ENCODE measurements around the gene UVSSA. TPM values are rescaled to one million over a fixed set of nuclear protein-coding genes. Genes with fewer than 3 reads are reported as not detected.
A peak's percentile ranks its signal among the peaks of the same experiment; 100 is the strongest.

Gene UVSSA, protein sequence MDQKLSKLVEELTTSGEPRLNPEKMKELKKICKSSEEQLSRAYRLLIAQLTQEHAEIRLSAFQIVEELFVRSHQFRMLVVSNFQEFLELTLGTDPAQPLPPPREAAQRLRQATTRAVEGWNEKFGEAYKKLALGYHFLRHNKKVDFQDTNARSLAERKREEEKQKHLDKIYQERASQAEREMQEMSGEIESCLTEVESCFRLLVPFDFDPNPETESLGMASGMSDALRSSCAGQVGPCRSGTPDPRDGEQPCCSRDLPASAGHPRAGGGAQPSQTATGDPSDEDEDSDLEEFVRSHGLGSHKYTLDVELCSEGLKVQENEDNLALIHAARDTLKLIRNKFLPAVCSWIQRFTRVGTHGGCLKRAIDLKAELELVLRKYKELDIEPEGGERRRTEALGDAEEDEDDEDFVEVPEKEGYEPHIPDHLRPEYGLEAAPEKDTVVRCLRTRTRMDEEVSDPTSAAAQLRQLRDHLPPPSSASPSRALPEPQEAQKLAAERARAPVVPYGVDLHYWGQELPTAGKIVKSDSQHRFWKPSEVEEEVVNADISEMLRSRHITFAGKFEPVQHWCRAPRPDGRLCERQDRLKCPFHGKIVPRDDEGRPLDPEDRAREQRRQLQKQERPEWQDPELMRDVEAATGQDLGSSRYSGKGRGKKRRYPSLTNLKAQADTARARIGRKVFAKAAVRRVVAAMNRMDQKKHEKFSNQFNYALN
- 10 to 100 TPM in 2 of 4 donors, 1 to 10 TPM in 2; 6.5 to 11.1 (median 8.9) TPM for polyA plus RNA-seq (ENCODE audit: insufficient read length in 4 of 4)

DNA sequence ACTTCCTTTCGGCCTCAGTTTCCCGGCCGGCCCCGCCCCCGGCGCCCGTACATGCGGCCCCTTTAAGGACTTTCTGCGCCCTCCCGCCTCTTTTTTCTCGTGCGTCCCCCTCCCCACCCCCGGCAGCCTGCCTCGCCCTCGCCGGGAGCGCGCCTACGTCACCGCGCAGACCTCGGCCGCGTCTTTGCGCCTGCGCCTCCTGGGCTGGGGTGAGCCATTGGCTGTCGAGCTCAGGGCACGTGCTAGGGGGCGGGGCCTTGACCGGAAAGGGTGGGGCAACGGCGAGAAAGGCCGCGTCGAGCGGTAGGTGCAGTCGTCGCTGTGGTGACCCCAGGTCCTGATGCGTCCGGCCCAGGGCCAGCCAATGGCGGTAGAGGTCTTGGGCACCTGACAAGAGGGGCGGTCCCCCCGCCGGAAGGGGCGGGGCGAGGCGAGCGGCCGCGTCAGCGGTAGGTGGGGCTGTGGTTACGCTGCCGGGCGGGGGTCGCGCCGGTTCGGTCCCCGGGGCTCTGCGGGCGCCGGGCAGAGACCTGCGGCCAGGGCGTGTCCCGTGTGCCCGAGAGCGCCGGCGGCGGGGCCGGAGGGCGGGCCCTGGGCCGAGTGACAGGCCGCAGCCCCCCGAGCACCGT, at the start of gene UVSSA:
UVSSA (plus strand) TSS at position 428 of the 629 bp plus-strand sequence. CDS start 884 bp downstream, outside the sequence.
- peak; percentile 99 to 100 (median 99) for DNase-seq (ENCODE audit: low read depth in 4 of 4, low spot score in 3 of 4)

DNA sequence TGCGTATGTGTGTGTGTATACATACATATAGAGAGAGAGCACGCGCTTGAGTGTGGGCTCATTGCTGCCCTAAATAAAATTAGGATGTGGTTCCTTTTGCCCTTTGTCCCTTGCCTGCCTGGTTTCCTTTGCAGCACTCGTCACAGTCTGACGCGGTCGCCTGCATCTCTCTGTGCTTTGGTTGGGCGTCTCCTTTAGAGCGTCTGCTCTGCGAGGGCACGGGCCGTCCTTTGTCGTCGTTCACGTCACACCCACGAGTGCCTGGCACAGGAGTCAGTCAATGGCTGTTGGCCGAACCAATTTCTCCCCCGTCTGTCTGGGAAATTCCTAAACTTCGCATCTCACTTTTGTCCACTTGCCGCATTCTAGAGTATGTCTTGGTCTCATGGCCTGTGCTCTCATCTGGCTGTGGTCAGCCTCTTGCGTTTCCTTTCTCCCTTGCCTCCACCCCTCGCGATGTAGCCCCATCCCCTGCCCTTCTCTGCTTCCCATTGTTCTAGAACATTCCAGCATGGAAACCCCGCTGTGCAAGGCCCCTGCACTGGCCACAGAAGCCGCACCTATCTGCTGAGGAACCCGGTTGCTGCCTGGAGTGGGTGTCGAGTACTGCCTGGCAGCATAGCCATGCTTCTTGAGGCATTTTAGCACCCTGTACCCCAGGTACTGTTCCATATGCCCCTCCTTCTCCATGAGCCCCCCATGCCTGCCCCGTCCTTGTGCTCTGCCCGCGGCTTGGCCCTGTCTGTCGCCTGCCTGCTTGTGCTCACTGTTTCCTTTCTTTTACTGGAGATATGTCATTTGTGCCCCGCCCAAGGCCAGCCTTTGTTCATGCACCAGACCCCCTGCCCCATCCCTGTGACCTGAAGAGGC, 49.3 kb upstream of the UVSSA start:
- no peak for DNase-seq (ENCODE audit: low read depth in 4 of 4, low spot score in 3 of 4)

DNA sequence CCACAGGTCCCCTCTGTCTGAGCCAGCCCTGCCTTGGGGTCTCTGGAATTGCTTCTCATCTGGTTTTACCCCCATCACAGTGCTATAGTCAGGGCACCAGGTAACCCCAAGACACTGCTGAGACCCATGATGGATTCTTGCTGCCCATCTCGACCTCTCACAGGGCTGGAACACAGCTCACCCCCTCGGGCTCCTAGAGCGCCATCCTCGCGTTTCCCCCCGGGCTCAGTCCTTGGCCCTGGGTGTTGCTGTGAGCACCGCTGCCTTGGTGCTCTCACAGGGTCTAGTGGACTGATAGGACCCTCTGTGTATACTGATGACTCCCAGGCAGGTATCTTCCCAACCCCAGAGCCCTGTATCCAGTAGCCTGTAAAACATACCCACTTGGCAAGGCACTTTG, 48.5 kb upstream of the UVSSA start:
- no peak for DNase-seq (ENCODE audit: low read depth in 4 of 4, low spot score in 3 of 4)

DNA sequence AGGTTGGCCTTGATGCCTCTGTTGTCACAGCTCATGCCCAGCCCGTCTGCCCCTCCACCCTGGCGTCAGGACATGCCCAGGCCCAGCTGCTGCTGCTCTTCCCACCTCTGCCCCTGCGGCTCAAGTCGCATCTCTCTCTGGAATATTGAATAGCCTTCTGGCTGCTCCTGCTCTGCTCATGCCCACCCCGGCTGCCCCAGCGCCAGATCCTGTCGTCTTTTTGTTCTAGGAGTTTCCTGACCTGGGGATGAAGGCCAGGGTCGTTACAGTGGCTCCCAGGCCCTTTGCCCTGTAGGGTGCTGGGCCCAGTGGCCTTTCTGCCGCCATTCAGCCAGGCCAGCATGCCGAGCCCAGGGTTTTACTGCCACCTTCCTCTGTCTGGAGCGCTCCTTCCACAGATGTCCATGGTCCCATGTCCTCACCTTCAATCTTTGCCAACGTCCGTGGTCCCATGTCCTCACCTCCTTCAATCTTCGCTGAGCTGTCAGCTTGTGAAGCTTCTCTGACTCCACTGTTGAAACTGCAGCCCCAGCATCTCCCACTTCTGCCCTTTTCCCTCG, 47.6 kb upstream of the UVSSA start:
- no peak for DNase-seq (ENCODE audit: low read depth in 4 of 4, low spot score in 3 of 4)

DNA sequence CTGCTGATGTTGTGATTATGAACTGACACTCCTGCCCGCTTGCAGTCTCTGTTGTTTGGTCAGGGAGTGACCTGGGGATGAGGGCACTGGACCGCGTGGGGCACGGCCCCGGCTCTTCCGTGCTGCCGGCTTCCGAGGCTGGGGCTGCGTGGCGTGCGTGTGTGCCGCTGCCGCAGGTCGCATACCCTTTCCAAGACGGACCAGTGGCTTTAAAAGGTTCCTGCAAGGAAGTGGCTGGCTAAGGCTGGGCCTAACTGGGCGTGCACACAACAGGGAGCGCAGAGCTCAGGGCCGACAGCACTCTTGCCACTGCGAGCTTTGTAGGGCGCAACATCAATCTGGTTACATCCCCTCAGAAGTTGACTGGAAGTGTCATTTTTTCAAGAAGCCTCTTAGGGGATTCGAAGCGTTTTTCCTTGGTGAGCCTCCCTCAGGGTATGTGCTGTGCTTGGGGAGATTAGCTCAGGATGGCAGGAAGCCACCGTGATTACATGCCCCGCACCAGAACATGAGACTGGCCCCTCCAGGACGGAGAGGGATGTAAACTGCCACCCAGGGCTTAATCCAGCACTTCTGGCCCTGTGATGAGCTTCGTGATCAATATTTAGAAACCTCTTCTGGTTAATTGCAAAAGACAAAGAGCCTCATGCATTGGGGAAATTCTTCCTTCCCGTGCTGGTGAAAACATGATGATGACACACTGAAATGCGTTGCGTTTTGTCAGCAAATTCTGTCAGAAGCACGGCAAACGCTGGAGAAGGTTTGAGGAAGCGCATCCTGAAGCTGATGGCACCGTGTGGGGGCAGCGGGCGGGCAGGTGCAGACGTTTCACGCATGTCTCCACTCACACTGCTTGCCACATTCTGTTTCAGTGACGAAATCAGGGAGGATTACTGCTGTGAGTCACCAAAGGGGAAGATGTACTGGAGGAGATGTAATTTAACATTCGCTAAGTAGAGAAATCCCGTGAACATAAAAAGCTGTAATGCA, 46.2 kb upstream of the UVSSA start:
- DNase-seq (ENCODE audit: low read depth in 4 of 4, low spot score in 3 of 4), result no peak

DNA sequence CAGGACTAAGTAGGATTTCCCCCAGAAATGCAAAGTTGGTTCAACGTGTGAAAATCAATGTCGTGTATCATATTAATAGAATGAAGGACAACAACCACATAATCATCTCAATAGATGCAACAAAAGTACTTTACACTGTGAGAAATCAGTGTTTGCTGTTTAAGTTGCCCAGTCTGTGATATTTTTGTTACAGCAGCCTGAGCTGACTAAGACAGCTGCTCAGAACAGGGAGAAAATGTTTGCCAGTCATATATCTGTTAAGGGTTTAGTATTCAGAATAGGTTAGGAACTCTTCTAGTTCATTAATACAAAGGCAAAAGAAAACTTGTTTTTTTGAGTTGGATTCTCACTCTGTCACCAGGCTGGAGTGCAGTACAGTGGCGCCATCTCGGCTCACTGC, 44.8 kb upstream of the UVSSA start:
- DNase-seq (ENCODE audit: low read depth in 4 of 4, low spot score in 3 of 4), result no peak

DNA sequence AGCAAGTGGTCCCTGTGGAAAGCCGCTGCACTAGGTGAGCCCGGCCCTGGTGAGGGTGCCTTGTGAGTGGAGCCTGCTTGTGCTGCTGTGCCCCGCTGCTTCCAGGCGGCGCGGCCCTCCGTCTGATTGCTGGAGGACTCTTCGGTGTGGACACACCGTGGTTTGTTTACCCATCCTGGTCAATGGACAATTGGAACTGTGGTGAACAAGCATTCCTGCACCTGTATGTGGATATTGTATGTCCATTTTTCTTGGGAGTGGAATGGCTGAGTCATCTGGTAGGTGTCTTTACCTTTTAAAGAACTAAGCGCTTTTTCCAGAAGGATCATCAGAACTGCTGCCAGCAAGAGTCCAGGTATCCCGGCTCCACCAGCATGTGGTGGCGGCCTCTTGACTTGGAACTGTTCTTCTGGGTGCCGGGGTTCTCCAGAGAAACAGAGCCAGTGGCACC, 41.7 kb upstream of the UVSSA start:
- no peak for DNase-seq (ENCODE audit: low read depth in 4 of 4, low spot score in 3 of 4)

DNA sequence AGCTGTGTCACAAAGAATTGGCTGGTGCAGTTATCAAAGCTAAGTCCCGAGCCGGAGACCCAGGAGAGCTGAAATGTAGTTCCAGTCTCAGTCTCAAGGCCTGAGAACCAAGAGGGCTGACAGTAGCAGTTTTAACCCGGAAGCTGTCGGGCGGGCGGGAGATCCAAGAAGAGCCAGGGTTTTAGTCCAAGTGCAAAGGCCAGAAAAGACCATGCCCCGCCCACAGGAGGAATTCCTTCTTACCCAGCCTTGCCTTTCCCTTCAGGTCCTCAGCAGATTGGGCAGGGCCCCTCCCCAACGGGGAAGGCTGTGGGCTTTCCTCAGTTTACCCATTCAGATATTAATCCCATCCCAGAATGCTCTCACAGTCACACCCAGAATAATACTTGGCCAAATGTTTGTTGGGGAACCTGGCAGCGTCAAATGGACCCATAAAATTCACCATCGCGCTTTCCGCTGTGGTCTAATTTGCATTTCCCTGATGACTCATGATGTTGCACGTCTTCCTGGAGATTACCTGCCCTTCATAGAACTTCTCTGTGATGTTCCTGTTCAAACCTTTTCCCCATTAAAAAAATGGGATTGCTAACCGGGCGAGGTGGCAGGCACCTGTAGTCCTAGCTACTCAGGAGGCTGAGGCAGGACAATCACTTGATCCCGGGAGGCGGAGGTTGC, 41.1 kb upstream of the UVSSA start:
- DNase-seq (ENCODE audit: low read depth in 4 of 4, low spot score in 3 of 4), result no peak

DNA sequence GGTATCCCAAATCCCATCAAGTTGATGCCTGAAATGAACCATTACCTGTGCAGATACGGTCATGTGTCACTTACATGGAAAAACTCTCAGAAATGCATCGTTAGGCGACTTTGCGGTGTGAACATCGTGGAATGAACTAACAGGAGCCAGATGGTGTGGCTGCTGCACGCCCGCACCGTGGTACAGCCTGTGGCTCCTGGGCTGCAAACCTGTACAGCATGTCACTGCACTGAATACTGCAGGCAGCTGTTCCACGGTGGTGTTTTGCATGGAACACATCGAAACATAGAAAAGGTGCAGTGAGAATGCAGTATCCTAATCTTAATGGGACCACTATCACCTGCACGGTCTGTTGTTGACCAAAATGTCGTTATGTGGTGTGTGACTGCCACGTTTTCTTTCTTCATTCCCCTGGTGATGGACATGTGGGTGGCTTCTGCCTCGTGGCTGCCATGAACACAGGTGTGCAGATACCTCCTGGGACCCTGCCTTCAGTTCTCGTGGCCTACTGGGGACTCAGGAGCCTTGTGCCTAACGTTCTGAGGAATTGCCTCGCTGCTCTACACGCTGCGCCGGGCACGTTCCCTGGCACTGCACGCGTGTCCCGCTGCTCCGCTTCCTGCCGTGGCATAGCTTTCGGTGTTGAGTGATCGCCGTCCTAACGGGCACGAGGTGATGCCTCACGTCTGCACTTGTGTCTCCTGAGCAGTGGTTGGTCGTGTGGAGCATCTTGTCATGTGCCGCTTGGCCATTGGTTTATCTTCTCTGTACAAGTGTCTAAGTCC, 38.9 kb upstream of the UVSSA start:
- DNase-seq (ENCODE audit: low read depth in 4 of 4, low spot score in 3 of 4), result no peak

DNA sequence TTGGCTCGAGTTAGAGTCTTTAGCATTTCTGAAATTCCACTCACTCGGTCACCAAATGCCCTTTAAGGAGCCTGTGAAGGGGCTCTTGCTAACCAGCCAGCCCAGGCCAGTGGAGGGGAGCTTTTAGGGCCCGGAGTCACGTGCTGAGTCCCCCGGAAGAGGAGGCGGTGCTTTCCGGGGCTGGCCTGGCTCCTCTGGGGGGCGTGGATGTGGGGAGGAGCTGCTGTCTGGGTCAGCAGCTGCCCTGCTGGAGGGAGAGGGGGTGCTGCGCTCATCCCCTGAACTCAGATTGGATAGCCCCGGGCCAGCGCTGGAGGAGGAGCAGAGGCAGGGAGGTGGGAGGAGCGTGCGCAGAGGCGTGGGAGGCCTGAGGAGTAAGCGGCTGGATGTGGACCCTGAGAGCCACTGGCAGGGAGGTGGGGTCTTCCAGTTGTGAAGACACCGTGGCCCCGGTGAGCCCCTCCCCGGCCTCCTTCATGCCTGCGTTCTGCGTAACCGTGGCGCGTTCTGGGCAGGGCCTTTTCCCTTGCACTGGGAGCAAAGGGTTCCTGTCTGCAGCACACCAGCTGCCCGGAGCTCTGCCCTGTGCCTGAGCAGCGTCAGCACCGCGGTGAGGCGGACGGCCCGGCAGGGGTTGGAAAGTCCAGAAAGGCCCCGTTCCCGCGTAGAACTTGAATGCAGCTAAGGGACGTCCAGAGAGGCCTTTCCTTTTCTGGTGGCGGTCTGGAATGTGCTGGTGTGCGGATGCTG, 37.6 kb upstream of the UVSSA start:
- peak; percentile 82 to 91 (median 86) for DNase-seq (ENCODE audit: low read depth in 4 of 4, low spot score in 3 of 4)

DNA sequence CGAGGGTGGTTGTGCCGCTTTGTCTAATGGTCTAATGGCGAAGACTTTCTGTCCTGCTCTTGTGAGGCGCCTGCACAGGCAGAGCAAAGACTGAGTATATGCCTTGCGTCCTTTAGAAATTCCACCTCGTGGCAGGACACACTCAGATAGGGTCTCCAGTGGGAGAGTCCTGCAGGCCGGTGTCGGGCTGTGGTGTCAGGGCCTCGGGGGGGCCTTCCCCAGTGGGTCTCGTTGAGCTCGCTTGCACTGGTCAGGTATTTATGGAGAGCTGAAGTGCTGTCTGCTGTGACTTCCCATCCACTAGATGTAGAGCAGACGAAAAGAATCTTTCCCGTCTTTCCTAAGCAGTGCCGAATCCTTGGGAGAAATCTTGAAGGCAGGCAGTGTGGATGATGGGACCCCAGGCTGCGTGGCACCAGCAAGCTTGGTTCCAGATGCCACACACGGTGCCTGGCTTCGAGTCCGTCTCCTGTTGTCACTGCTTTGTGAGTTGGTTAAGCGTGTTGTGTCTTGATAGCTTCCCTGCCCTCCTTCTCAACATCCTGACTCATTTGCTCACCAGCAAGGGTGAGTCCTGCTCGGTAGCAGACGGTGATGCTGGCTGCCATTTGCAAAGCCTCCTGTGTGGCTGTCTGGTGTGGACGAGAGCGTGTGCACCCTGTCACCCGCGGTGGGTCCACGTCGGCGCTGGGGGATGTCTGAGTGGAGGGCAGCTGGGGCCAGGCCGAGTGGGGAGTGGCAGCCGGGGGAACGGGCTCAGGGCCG, 36.8 kb upstream of the UVSSA start:
- no peak for DNase-seq (ENCODE audit: low read depth in 4 of 4, low spot score in 3 of 4)

DNA sequence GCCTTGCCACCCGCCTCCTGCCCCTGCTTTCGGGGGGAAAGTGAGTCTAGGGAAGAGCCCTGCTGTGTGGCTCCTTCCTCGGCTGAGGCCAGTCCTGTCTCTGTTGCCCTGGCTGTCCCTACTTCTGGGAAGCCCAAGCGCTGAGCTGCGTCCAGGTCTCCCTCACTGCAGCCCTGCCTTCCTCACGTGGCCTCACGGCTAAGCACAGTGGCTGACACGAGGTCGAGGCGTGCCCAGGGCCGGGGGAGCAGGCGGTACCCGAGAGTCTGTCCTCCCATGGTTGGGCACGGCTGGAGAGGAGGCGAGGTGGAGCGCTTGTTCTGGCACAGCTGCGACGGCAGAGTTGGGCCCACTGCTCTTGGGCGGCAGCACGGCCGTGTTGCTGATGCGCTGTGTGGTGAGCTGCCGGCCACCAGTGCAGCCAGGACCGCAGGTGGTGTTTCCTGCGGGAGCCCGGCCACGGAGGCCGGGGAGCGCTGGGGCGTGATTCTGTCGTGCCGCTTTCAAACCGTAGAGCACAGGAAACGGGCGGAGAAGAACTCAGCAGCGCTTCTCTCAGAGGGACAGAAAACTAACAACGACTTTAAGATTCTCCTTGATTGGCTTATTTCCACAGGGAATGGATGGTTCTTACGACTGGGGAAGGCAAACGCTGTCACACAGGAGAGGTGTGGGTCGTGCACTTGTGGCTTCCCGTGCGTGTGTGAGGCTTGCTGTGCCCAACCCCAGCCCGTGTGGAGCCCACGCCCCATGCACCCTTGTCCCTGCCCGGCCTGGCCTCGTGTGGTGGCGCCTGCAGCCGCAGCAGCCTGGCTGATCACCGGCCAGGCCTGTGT, 36.0 kb upstream of the UVSSA start:
- DNase-seq (ENCODE audit: low read depth in 4 of 4, low spot score in 3 of 4), result no peak

DNA sequence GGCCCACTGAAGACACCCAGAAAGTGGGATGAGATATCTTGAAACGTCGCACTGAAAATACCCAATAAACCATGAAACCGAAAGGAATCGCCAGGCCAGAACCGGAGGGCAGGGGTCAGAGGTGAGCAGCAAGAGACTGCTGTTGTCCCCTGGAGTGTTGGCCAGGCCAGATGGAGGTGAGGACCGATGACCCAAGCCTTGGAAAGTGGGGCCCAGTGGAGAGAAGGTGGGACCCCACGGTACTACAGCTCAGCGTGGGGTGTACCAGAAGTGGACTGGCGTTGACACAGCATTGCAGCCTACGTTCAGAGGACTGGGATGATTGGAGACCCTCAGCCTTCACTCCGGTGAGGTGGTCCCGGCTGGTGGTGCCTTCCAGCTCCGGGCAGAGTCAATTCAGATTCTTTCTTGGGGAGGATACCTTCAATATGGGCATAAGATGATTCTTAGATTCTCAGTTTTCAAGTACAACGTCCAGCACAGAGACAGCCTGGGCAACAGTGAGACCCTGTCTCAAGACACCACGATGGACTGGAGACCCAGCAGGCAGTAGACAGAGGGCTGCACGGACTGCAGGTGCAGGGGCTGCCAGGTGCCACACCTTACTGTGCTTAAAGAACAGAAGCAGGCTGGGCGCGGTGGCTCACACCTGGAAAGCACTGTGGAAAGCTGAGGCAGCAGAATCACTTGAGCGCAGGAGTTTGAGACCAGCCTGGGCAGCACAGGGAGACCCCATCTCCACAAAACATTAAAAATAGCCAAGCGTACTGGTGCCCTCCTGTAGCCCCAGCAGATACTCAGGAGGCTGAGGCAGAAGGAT, 34.0 kb upstream of the UVSSA start:
- no peak for DNase-seq (ENCODE audit: low read depth in 4 of 4, low spot score in 3 of 4)

DNA sequence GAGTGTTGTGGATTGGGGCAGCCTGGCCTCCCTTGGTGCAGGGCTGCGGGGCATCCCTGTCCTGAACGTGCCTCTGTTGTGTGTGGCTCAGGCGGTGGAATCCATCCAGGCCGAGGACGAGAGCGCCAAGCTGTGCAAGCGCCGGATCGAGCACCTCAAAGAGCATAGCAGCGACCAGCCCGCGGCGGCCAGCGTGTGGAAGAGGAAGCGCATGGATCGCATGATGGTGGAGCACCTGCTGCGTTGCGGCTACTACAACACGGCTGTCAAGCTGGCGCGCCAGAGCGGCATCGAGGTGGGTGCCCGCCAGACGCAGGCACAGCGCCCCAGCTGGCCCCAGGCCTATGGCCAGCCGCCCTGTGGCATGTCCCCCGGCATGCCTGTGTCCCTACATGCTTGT, 31.7 kb upstream of the UVSSA start:
- DNase-seq (ENCODE audit: low read depth in 4 of 4, low spot score in 3 of 4), result no peak
